GM18526 (cell line): ENCODE results near the gene PDE4A.

Experiments
- POLR2A ChIP-seq: IDR thresholded peaks from 3 replicates; pipeline ENCODE4 v1.6.1; 2011; ENCODE audit not compliant: insufficient read length; ENCODE audit errors: extremely low read depth

Gene PDE4A

GRCh38 chr19:10399878-10400277 is 20.5 kb upstream of the PDE4A start:
- TF ChIP-seq POLR2A = no peak

GRCh38 chr19:10402441-10403038 is 17.8 kb upstream of the PDE4A start:
- TF ChIP-seq POLR2A = no peak

- TF ChIP-seq POLR2A = peak; percentile 96
Observed at GRCh38 chr19:10403137-10404021, 17.0 kb upstream of the PDE4A start, which contains the start of gene CDC37. Gene CDC37 (minus strand): TSS chr19:10403542. CDS start chr19:10403479, 63 bp downstream.

DNA sequence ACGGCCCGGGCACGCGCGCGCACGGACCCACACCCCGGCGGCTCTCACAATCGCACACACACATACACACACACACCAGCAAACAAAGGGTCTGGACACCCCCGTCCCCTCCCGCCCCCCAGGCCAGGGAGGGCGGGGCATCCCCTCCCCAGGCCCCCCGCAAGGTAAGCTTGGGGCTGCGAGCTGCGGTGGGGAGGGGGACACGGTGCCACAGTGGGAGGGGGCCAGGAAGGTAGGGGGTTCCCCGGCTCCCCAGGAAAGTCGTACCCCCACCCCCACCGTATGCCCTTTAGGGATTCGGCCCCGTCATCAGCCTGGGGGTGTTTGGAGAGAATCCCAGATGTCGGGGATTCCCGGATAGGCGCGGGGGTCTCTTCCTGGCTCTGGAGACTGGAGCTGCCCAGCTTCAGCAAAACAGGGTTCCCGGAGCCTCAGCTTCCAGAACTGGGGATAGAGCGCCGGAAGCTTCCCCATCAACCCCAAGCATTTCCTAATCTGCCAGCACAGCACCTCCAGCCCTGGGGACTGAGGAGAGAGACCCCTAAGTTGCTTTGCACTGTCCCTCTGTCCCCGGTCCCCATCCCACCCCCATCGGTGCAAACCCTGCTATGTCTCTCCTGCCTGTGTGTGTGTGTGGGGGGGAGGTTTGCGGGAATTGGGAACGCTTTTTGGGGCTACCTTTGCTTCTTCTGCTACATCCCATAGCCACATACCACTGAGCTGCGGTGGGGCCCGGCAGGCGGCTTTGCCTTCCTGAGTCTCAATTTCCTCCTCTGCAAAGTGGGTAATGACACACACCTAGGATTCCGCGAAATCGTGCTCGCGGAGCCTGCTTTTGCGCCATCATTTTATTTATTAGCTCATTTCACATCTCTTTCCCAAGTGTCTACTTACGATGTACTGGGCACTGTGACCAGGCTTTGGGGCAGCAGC is 15.2 kb upstream of the PDE4A start:
- no peak for TF ChIP-seq POLR2A

- no peak for TF ChIP-seq POLR2A
Observed at GRCh38 chr19:10406191-10406590, 14.1 kb upstream of the PDE4A start.

- no peak for TF ChIP-seq POLR2A
Observed at GRCh38 chr19:10407096-10407495, 13.2 kb upstream of the PDE4A start.

- peak; percentile 36 for TF ChIP-seq POLR2A
Observed at GRCh38 chr19:10408511-10409283, 11.6 kb upstream of the PDE4A start.

GRCh38 chr19:10412257-10412977 is 7.9 kb upstream of the PDE4A start:
- no peak for TF ChIP-seq POLR2A

- no peak for TF ChIP-seq POLR2A
Observed at GRCh38 chr19:10416083-10416379, 4.3 kb upstream of the PDE4A start.

DNA sequence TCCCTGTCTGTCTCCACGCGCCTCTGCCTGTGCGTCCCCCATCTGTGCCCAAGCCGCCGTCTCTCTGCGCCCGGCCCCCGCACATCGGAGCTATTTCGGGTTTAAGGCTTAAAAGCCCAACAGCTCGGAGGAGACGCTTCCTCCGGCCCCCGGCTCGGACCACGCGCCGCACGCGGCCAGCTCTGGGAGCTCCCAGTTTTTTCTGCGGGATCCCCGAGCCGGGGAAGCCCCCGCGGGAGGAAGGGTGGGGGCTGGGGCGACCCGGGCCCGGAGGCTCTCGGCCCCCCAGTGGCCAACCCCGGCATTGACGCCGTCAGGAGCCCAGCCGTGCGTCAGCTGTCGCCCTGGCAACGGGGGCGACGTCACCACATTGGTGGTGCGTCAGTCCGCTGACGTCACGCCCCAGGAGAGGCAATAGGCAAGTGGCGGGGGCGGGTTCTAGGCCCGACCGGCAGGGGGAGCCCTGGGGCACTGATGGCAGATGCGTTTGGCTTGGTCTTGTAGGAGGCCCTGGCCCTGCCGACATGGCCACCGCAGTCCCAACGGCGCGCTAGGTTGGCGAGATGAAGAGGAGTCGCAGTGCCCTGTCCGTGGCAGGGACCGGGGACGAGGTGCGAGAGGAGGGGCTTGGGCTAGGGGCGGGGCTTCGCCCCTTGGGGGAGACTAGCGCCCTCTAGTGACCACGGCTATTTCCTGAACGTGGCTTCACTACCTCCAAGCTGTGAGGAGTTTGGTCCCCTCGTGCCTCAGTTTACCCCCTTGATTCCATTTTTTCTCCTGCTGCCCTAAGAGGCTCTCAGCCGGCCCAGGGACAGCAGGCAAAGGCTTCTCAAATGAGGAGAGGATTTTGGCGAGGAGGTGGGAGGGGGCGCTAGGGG is 3.7 kb upstream of the PDE4A start:
- TF ChIP-seq POLR2A = no peak

- TF ChIP-seq POLR2A = no peak
Observed at GRCh38 chr19:10417541-10418234, 2.6 kb upstream of the PDE4A start.

DNA sequence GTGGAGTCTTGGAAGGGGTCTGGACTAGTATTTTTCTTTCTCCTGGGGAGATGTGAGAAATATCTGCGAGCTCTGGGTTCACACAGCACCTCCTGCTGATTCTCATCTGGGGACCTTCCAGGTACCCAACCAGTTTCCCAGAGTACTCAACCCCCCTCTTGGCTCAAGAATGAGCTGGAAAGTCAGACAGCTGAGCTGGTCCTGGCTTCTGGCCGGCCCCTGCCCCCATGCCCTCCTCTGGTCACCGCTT is 2.2 kb upstream of the PDE4A start:
- TF ChIP-seq POLR2A = no peak

DNA sequence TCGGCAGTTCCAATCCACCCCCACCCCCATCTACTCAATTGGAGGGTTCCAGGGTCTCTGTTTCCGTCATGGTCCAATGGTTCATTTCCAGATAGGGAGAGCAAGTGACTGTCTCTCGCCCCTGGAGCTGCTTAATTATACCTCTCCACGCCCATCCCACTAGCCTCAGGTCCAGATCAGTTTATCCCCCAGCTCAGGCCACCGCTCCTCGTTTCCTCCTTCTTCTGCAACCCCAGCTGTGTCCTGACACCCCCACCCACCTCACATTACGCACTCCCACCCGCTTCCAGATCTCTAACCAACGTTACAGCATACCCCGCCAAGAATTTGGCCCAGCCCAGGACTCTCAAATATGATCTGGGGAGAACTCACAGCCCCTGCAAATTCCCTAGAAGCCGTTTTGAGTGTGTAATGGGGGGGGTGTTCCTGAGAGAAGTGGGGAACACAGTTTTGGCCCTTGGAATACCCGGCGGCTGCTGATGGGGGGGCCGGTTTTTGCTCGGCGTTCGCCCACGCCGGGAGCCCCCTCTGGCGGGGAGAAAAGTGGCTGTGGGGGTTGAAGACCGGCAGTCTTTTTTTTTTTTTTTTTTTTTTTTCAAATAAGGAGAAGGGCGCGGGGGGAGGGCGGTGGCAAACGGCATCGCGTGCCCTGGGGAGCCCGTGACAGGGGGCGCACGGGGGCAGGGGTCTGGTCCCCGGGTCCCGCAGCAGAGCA is 1.7 kb upstream of the PDE4A start:
- no peak for TF ChIP-seq POLR2A

- no peak for TF ChIP-seq POLR2A
Observed at GRCh38 chr19:10419200-10419645, 1.1 kb upstream of the PDE4A start.
